Measurements from ENCODE around the gene RFNG.

DNA sequence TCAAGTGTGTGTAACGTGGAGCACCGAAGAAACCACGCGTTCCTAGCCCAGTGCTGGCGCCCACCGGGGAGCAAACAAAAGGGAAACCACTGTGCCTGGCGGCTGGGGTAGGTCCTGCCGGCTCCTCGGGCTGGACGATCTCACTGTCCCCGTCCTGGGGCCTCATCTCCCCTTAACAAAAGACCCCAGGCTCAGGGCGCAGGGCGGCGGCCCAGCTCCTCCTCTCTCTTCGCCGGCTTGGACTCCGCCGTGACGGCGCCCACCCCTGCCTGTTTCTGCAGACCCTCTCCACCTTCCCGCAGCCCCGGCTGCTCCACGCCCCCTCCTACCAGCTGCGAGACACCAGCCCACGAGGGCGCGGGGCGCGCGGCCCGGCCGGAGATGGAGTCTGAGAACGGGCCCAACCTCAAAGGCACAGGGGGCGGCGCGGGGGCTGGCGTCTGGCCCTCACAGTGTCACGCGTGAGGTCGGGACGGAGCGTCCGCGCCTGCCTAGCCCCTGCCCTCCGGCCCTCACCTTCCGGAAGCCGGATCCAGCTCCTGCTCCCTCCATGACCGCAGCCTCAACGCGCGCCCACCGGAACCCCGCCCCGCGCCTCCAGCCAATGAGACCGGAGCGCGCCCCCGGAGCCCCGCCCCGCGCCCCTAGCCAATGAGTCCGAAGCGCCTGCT, 29.2 kb downstream of the RFNG start, which contains the start of gene CENPX:
- TF ChIP-seq, protein P1, sequence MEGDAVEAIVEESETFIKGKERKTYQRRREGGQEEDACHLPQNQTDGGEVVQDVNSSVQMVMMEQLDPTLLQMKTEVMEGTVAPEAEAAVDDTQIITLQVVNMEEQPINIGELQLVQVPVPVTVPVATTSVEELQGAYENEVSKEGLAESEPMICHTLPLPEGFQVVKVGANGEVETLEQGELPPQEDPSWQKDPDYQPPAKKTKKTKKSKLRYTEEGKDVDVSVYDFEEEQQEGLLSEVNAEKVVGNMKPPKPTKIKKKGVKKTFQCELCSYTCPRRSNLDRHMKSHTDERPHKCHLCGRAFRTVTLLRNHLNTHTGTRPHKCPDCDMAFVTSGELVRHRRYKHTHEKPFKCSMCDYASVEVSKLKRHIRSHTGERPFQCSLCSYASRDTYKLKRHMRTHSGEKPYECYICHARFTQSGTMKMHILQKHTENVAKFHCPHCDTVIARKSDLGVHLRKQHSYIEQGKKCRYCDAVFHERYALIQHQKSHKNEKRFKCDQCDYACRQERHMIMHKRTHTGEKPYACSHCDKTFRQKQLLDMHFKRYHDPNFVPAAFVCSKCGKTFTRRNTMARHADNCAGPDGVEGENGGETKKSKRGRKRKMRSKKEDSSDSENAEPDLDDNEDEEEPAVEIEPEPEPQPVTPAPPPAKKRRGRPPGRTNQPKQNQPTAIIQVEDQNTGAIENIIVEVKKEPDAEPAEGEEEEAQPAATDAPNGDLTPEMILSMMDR (IDR thresholded peaks at IDR 0.05): no peak
- peak in 1 of 2 donors; percentile 32 for TF ChIP-seq POLR2A (IDR thresholded peaks at IDR 0.05)

All from thyroid gland (tissue), 4 donors.